ENCODE measurements around the gene SZT2. TPM values are rescaled to one million over a fixed set of nuclear protein-coding genes. Genes with fewer than 3 reads are reported as not detected.
A peak's percentile ranks its signal among the peaks of the same experiment; 100 is the strongest.

Gene SZT2
- total and polyA plus RNA-seq, 2 of the 4 experiments (the other 2 are of a cell fraction) = 9.5 to 14.3 TPM

DNA sequence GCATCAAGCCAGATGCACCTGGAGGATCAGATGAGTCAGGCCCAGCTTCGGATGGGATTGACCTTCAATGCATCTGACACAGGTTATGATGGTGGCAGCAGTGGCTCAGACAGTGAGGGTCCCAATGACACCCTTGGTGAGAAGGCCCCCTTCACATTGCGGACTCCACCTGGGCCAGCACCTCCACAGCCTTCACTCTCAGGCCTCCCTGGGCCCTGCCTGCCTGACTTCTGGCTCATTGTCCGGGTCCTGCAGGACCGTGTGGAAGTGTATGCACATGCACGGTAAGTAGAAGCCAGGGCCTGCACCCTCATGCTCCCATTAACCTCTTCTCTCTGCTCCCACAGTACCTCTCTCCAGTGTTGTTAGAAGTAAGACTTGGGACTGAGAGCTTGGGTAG, 43.2 kb downstream of the SZT2 start:
- H3K9ac ChIP-seq (ENCODE audit: low read depth, low read length) = no peak overlapping the region
- intact Hi-C loops (cut with micrococcal nuclease) (no loop called here), in situ Hi-C loops (cut with MboI; ENCODE audit: low sequenced_read_pairs) (no loop called here), dilution Hi-C loops (cut with HindIII; ENCODE audit: low sequenced_read_pairs, unreplicated experiment) (no loop called here)
- TF ChIP-seq CTCF (conservative IDR thresholded peaks at IDR 0.05; ENCODE audit: low read depth, low read length) = no peak
- TF ChIP-seq MAZ (IDR thresholded peaks at IDR 0.05; ENCODE audit: borderline replicate concordance, low read depth, low read length) = no peak
- TF ChIP-seq MXI1 (IDR thresholded peaks at IDR 0.05; ENCODE audit: borderline replicate concordance, low read depth, low read length) = no peak
- H2BK15ac ChIP-seq (ENCODE audit: low read depth, low read length) = no peak overlapping the region
- no peak overlapping the region for H2BK5ac ChIP-seq (ENCODE audit: low read depth, low read length, poor library complexity, severe bottlenecking)
- CTCF ChIA-PET = no interaction called here
- H3K4me3 ChIP-seq (ENCODE audit: insufficient read depth, low read depth, low read length) = no peak overlapping the region
- H4K8ac ChIP-seq (ENCODE audit: low read depth in 2 of 2, low read length in 2 of 2) = no peak overlapping the region
- H3K27me3 ChIP-seq (ENCODE audit: control insufficient read depth, insufficient read depth, low read length) = no peaks in the 10 kb centered on the region
- no peaks in the 10 kb centered on the region for H3K79me1 ChIP-seq (ENCODE audit: low read depth in 1 of 2, low read length in 2 of 2)
- peak overlapping the region; percentile 45 for H2AK9ac ChIP-seq (replicated peaks; ENCODE audit: low read depth, low read length, poor library complexity)
- no peak overlapping the region for H3K14ac ChIP-seq (replicated peaks; ENCODE audit: low read depth, low read length)
- H3K56ac ChIP-seq (ENCODE audit: extremely low read depth, insufficient read depth, low read length) = no peak overlapping the region
- no peak overlapping the region for H2BK120ac ChIP-seq (ENCODE audit: low read depth, low read length)
- no peak overlapping the region for H3K4ac ChIP-seq (ENCODE audit: low read depth, low read length)
- no peak overlapping the region for H2BK20ac ChIP-seq (ENCODE audit: low read depth, low read length)
- H3K18ac ChIP-seq (ENCODE audit: low read depth, low read length) = no peak overlapping the region
- H2AK5ac ChIP-seq (ENCODE audit: low read depth, low read length) = no peak overlapping the region
- H2AFZ ChIP-seq (replicated peaks; ENCODE audit: low read length, poor library complexity) = no peak overlapping the region
- H3K36me3 ChIP-seq (ENCODE audit: control insufficient read depth, insufficient read depth, low read length) = peaks cover 74% of the 10 kb centered on the region
- no peak overlapping the region for H3K23ac ChIP-seq (ENCODE audit: low read depth, low read length)
- no peak overlapping the region for H4K91ac ChIP-seq (ENCODE audit: insufficient read depth, low read depth, low read length)
- peaks cover 2% of the 10 kb centered on the region; the same call in 1 of the 2 replicates for H3K4me1 ChIP-seq (ENCODE audit: control insufficient read depth, insufficient read depth, low read length)
- no peak for DNase-seq
- no peak overlapping the region for H4K5ac ChIP-seq (ENCODE audit: low read depth, low read length)
- no peak overlapping the region for H3K27ac ChIP-seq (ENCODE audit: insufficient read depth, low read length)
- no peaks in the 10 kb centered on the region for H4K20me1 ChIP-seq (ENCODE audit: insufficient read depth, low read length)
- peaks cover 5% of the 10 kb centered on the region; the same call in 1 of the 2 replicates for H3K9me1 ChIP-seq (ENCODE audit: insufficient read depth, low read length)
- H3K9me3 ChIP-seq (ENCODE audit: control insufficient read depth, insufficient read depth, low read length) = no peaks in the 10 kb centered on the region
- WGBS, 2 experiments (ENCODE audit: extremely low coverage in 2 of 2, insufficient read length in 1 of 2) = no CpG with 5 or more reads among the region's 5 CpGs
- POLR2A ChIA-PET (ENCODE audit: unreplicated experiment) = no interaction called here
- no TSS peak for BruUV-seq (replicated peaks)
- no peak overlapping the region for H3K4me2 ChIP-seq (ENCODE audit: low read depth, low read length)
- no peak for ATAC-seq (ENCODE audit: low read depth)
